Measurements from ENCODE around the gene ERI3. TPM values are rescaled to one million over a fixed set of nuclear protein-coding genes. Genes with fewer than 3 reads are reported as not detected.

ERI3 gene
- total and polyA plus RNA-seq, 2 of the 13 experiments (the other 11 are each of a cell fraction or from before 2014, with no cell fraction given) = 35.6 to 35.9 TPM

GRCh38 chr1:44213222-44214112 is 141.6 kb downstream of the ERI3 start, which contains the start of gene DMAP1 (continued):
- TF ChIP-seq FOXO4 (CRISPR knock-in tag; conservative IDR thresholded peaks at IDR 0.05) (0 out of 2 replicates have a peak, but pooled peaks have one; percentile 62), SPEN (CRISPR knock-in tag; IDR thresholded peaks at IDR 0.05; ENCODE audit: low read depth) (peak; percentile 93), TEAD2 (CRISPR knock-in tag; IDR thresholded peaks at IDR 0.05) (no peak), ZNF556 (CRISPR knock-in tag; IDR thresholded peaks at IDR 0.05; ENCODE audit: borderline replicate concordance) (peak; percentile 99), ZNF224 (CRISPR knock-in tag; IDR thresholded peaks at IDR 0.05) (0 out of 2 replicates have a peak, but pooled peaks have one; percentile 65), ZNF121 (CRISPR knock-in tag; IDR thresholded peaks at IDR 0.05) (peak; percentile 53; the same call in 1 of the 2 replicates), ERF (CRISPR knock-in tag; IDR thresholded peaks at IDR 0.05) (peak; percentile 76; the same call in 1 of the 2 replicates), KAT8 (CRISPR knock-in tag; IDR thresholded peaks at IDR 0.05) (peak; percentile 98), MZF1 (CRISPR knock-in tag; IDR thresholded peaks at IDR 0.05; ENCODE audit: borderline replicate concordance) (no peak), ZNF552 (CRISPR knock-in tag; IDR thresholded peaks at IDR 0.05; ENCODE audit: borderline replicate concordance) (no peak), DNMT1 (CRISPR knock-in tag; IDR thresholded peaks at IDR 0.05) (no peak), ARID3A (IDR thresholded peaks at IDR 0.05; ENCODE audit: low read depth, low read length) (no peak; the same call in 1 of the 2 replicates), SRSF1 (optimal IDR thresholded peaks at IDR 0.05; ENCODE audit: low read depth, low read length) (peak; percentile 94), CENPT (CRISPR knock-in tag; IDR thresholded peaks at IDR 0.05; ENCODE audit: low read depth) (0 out of 2 replicates have a peak, but pooled peaks have one; percentile 61), MTA3 (CRISPR knock-in tag; IDR thresholded peaks at IDR 0.05) (no peak), ZNF12 (CRISPR knock-in tag; IDR thresholded peaks at IDR 0.05) (no peak), ZNF17 (CRISPR knock-in tag; IDR thresholded peaks at IDR 0.05) (no peak), ONECUT2 (CRISPR knock-in tag; IDR thresholded peaks at IDR 0.05) (0 out of 2 replicates have a peak, but pooled peaks have one; percentile 21), KDM3A (CRISPR knock-in tag; IDR thresholded peaks at IDR 0.05; ENCODE audit: low read depth) (peak; percentile 22; the same call in 1 of the 2 replicates), JDP2 (CRISPR knock-in tag; IDR thresholded peaks at IDR 0.05; ENCODE audit: borderline replicate concordance) (no peak), ZNF572 (CRISPR knock-in tag; IDR thresholded peaks at IDR 0.05) (no peak), PAXIP1 (CRISPR knock-in tag; conservative IDR thresholded peaks at IDR 0.05) (peak; percentile 40; the same call in 1 of the 2 replicates), NCOA5 (CRISPR knock-in tag; IDR thresholded peaks at IDR 0.05) (no peak), ZFX (CRISPR knock-in tag; IDR thresholded peaks at IDR 0.05; ENCODE audit: low read depth) (peak; percentile 79)
